Activated T-helper 1 cell treated with anti-CD3 and anti-CD28 coated beads, Interleukin-2, amount 50 U/mL, for 16 hours (primary cell): ENCODE data around the gene MN1.

ENCODE experiments used
- DNase-seq, 2 donors: peaks; one replicate each; pipeline ENCODE4 v3.0.0-alpha.2; 2020; ENCODE audit warnings: low read depth in 1 of 2, low spot score in 1 of 2

The MN1 gene

GRCh38 chr22:27786291-27786932, 15.1 kb downstream of the MN1 start:
- no peak for DNase-seq

- DNase-seq, result no peak
Measured at GRCh38 chr22:27785831-27786230, 15.7 kb downstream of the MN1 start.

GRCh38 chr22:27784120-27784475, 17.5 kb downstream of the MN1 start:
- DNase-seq, result no peak

GRCh38 chr22:27783436-27784119, 18.0 kb downstream of the MN1 start:
- DNase-seq, result no peak

- DNase-seq, result no peak
Measured at GRCh38 chr22:27782088-27782487, 19.5 kb downstream of the MN1 start.

- DNase-seq, result no peak
Measured at GRCh38 chr22:27780161-27780575, 21.4 kb downstream of the MN1 start.

GRCh38 chr22:27779643-27780042, 21.9 kb downstream of the MN1 start:
- no peak for DNase-seq

- DNase-seq, result no peak
Measured at GRCh38 chr22:27778294-27779090, 23.1 kb downstream of the MN1 start.

- no peak for DNase-seq
Measured at GRCh38 chr22:27777128-27777527, 24.4 kb downstream of the MN1 start.

- DNase-seq, result no peak
Measured at GRCh38 chr22:27776650-27776958, 25.0 kb downstream of the MN1 start.

GRCh38 chr22:27775758-27776649, 25.6 kb downstream of the MN1 start:
- DNase-seq, result no peak

- DNase-seq, result no peak
Measured at GRCh38 chr22:27775087-27775698, 26.4 kb downstream of the MN1 start.

GRCh38 chr22:27774200-27774599, 27.4 kb downstream of the MN1 start:
- no peak for DNase-seq

- no peak for DNase-seq
Measured at GRCh38 chr22:27772984-27773498, 28.5 kb downstream of the MN1 start.

GRCh38 chr22:27772081-27772983, 29.2 kb downstream of the MN1 start:
- no peak for DNase-seq

- DNase-seq, result no peak
Measured at GRCh38 chr22:27771637-27772036, 29.9 kb downstream of the MN1 start.

GRCh38 chr22:27769012-27769411, 32.5 kb downstream of the MN1 start:
- DNase-seq, result no peak

GRCh38 chr22:27768027-27768653, 33.4 kb downstream of the MN1 start:
- no peak for DNase-seq

- DNase-seq, result no peak
Measured at GRCh38 chr22:27766679-27767078, 34.9 kb downstream of the MN1 start.
